Effector memory CD4-positive, alpha-beta T cell (primary cell): ENCODE data around the gene NDUFS8.

Source experiments
- DNase-seq, 3 donors: peaks; one replicate each; pipeline ENCODE4 v3.0.0-alpha.2; 2020
- H3K27ac ChIP-seq: 2 replicates; pipeline ENCODE4 v1.7.0; 2013; ENCODE audit warnings: mild to moderate bottlenecking, low read length, moderate library complexity; ENCODE audit not compliant: insufficient read depth, poor library complexity, severe bottlenecking
- H3K27me3 ChIP-seq: replicated peaks from 2 replicates; pipeline ENCODE4 v1.7.0; 2013; ENCODE audit warnings: mild to moderate bottlenecking, low read length; ENCODE audit not compliant: insufficient read depth, control insufficient read depth, poor library complexity, severe bottlenecking
- H3K36me3 ChIP-seq: 2 replicates; pipeline ENCODE4 v1.7.0; 2013; ENCODE audit warnings: mild to moderate bottlenecking, low read length, moderate library complexity; ENCODE audit not compliant: control insufficient read depth, insufficient read depth
- H3K4me1 ChIP-seq: 2 replicates; pipeline ENCODE4 v1.7.0; 2013; ENCODE audit warnings: low read length, mild to moderate bottlenecking; ENCODE audit not compliant: control insufficient read depth, insufficient read depth, poor library complexity, severe bottlenecking
- H3K4me3 ChIP-seq: 2 replicates; pipeline ENCODE4 v1.7.0; 2013; ENCODE audit warnings: low read length, low read depth, mild to moderate bottlenecking; ENCODE audit not compliant: insufficient read depth, poor library complexity, severe bottlenecking
- H3K9me3 ChIP-seq: 2 replicates; pipeline ENCODE4 v1.7.0; 2013; ENCODE audit warnings: mild to moderate bottlenecking, low read length, moderate library complexity; ENCODE audit not compliant: control insufficient read depth

NDUFS8 gene

DNA sequence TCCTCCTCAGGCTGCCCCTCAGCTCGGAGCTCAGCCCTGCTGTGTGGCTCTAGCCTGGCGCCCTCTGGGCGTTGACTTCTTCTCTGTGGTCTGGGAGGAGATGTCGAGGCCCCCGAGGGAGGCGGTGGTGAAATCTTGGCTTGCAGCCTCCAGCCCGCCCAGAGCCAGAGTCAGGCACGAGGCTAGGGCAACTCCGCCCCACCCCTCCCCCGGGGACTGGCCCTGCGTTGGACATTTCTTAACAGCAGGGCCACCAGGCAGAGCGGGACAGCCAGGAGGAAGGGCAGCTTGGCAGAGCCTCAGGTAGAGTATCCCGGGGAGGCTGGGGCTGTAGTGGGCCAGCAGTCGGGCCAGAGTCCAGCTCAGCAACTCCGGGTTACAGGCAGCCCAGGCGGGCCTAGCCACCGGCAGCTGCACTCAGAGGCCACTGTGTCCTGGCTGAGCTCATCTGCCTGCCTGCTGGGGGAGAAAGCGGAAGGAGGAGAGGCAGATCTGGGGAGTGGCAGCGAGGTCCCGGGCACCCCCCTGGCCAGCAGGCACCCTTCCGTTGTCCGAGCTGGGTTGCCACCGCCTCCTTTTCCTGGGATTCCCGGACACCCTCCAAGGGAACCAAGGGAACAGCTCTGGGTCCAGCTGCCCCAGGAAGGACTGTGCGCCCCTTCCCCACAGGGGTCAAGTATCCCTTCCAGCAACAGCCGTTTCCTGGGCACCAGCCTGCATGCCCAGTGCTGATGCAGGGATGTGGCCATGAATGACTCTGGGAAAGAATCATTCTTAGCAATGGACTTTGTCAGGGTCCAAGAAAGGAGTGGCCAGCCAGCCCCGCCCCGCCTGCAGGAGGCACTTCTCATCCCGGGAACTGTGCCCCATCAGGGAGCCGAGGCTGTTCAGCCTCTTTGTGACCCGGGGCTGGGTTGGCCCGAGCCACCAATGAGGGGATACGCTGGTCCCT lies 20.1 kb upstream of the NDUFS8 start, which contains the start of gene ALDH3B1:
Gene ALDH3B1 (plus strand): TSS at position 238 of the 952 bp plus-strand sequence. CDS start 4,971 bp downstream, outside the sequence.
- H3K27ac ChIP-seq = no peak within 1 kb of the TSS
- H3K4me1 ChIP-seq = no peaks in the 10 kb centered on the region
- H3K9me3 ChIP-seq = no peaks in the 10 kb centered on the region
- H3K27me3 ChIP-seq = no peaks in the 10 kb centered on the region
- no peak for DNase-seq
- no peak within 1 kb of the TSS for H3K4me3 ChIP-seq
- H3K36me3 ChIP-seq = no peaks in the 10 kb centered on the region

DNA sequence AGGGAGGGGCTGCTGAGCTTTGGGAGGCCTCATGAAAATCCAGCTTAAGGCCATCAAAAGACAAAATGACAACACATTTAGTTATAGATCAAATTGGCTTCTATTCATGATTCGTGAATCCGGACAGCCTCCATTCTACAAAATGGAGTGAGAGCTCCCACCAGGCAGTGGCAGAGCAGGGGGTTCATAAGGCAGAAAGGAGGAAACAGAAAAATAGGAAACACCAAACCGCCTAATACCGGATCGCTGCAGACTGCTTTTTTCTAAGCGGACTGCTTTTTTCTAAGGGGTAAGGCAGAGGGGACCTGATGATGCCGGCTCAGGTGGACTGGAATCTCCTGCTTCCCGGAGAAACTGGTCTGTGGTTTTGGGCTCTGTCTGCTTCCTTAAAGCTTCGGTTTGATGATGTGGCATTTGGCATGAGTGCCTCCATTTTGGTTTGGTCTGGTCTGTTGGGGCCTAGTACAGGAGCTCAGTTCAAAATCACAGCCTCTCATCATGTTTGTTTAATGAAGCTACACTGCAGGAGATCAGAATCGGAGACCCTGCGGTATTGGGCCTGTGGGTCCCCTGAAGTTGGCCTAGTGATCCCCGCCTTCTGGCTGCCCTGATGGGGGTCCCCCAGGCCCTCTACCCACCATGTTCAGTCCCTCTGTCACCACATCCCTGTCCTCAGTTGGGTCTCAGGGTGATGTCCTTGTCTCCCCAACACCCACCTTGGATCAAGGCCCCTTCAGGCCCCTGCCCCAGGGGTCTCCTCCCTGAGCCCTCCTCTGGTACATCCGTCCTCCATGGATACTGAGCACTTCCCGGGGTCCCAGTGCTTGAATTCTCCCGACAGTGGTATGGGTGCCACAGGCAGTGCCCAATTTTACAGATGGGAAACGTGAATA lies 19.2 kb upstream of the NDUFS8 start:
- DNase-seq = no peak
- Histone ChIP-seq H3K27me3 (no peaks in the 10 kb centered on the region), H3K9me3 (no peaks in the 10 kb centered on the region), H3K4me1 (no peaks in the 10 kb centered on the region), H3K27ac (no peak overlapping the region), H3K36me3 (no peaks in the 10 kb centered on the region), H3K4me3 (no peak overlapping the region)

DNA sequence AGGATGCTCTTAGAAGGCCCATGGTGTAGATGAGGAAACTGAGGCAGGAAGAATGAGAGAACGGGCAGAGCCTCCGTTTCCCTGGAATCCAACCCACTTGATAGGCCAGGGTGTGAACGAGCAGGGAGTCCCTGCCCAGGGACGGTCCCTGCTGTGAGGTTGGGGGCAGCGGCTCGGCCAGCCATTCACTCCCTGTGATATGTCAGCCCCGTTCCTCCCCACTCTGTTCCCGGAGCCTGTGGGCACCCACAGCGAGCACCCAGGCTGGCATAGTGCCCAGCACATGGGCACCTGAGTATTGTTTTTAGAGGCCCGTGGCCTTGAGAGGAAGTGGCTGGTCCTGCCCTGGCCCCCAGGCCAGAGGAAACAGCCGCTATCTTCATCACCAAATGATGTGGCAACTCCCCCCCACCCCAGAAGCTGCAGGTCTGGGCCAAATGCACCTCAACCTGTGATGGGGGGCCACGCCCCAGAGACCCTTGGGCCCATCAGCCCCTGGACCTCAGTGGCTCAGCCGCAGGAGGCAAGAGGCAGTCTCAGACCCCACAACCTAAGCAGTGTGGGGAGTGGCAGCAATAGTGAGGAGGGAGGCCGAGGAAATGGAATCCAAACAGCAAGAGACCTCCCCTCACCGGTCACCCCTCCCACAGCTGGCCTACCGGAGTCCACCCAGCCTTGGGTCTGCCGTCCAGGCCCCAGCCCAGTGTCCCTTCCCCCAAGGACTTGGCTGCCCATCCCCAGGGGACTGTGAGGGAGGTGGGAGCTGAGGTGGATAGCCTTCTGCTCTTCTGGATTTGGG lies 18.2 kb upstream of the NDUFS8 start:
- Histone ChIP-seq H3K27me3 (no peaks in the 10 kb centered on the region), H3K27ac (no peak overlapping the region), H3K9me3 (no peaks in the 10 kb centered on the region), H3K36me3 (no peaks in the 10 kb centered on the region), H3K4me1 (no peaks in the 10 kb centered on the region), H3K4me3 (no peak overlapping the region)
- no peak for DNase-seq

DNA sequence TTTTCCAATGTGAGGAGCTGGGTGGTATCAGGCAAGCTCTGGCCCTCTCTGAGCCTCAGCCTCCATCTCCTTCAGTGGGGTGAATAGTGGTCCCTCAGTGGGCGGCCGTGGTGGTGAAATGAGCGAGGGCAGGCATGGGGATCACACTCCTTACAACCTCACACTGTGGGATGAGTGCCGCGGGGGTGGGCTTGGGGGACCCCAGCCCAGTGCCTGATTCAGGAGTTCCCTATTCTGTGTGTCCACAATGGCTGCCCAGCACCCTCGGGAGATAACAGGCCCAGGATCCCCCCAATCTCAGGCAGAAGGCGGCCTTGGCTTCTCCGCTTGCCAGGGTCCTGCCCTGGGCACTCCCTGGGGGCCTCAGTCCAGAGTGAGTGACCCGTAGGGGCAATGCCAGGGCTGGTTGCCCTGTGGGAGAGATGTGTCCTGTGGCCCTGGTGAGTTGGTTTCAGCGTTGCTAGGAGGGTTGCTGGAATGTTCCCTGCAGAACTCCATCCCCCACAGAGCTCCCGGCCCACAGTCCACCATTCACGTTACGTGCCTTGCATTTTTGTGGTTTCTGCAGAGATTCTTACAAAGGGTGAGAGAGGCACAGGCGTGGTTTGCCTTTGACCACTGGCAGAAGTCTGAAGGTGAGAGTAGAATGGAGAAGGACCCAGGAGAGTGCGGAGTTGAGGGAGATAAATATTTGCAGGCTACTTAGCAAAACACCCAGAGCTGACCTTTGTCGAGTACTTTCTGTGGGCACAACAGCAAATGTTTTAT lies 17.5 kb upstream of the NDUFS8 start:
- H3K27me3 ChIP-seq = no peaks in the 10 kb centered on the region
- H3K4me1 ChIP-seq = no peaks in the 10 kb centered on the region
- H3K4me3 ChIP-seq = no peak overlapping the region
- H3K27ac ChIP-seq = no peak overlapping the region
- H3K9me3 ChIP-seq = no peaks in the 10 kb centered on the region
- no peaks in the 10 kb centered on the region for H3K36me3 ChIP-seq
- DNase-seq = no peak

DNA sequence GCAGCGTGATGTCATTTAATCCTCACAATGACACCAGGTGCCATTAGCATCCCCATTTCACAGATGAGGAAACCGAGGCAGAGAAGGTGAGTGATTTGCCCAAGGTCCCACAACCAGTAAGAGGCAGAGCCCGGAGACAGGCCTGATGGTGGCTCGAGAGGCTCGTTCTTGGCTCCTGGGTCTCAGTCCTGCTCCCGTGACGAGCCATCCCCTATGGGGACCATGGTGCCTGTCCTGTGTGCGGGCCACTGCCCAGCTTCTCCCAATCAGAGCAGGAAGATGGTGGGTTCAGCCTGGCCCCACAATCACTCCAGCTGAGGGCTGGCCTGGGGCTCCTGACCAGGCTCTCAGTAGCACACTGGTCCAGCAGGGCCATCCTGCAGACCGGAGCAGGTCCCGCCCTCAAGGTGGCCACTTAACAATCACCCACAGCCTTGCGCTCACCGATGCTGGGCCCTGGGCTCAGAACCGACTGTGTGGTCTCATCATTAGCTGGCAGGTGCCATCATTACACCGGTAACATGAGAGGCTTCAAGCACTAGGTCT lies 16.8 kb upstream of the NDUFS8 start:
- H3K4me3 ChIP-seq = no peak overlapping the region
- H3K27me3 ChIP-seq = no peaks in the 10 kb centered on the region
- H3K9me3 ChIP-seq = no peaks in the 10 kb centered on the region
- no peaks in the 10 kb centered on the region for H3K4me1 ChIP-seq
- no peak for DNase-seq
- H3K27ac ChIP-seq = no peak overlapping the region
- no peaks in the 10 kb centered on the region for H3K36me3 ChIP-seq

DNA sequence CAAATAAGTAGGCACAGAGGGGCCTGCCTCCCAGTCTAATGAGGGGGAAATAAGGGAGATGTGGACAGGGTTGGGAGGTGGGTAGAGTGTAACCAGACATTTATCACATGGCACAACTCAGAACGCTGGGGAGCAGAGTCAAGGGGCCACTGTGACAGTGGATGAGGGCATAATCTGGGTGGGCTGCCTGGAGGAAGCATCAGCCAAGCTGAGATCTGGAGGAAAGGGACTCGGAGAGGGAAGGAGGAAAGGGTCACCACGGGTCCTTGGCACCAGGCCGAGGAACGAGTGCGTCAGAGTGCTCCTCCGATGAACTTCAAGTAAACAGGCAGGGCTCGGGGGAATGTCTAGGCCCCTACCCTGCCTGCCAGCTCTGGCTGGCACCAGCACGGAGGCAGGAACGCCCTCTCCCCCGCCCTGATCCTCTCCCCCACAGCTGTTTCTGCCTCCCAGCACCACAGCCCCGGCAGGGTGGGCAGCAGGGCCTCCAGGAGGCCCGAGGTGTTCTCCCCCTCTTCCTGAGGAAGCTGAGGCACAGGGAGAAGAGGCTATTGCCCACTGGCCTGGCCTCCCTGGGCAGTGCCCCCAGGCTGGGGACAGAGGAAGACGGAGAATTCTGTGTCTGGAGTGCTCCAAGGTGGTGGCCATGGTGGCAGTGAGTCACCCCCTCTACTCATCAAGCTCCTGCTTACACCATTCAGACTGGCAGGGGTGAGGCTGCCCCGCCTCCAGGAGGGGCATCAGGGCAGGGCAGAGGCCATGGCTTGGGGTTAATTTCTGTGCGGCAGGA lies 16.1 kb upstream of the NDUFS8 start:
- H3K27ac ChIP-seq = no peak overlapping the region

DNA sequence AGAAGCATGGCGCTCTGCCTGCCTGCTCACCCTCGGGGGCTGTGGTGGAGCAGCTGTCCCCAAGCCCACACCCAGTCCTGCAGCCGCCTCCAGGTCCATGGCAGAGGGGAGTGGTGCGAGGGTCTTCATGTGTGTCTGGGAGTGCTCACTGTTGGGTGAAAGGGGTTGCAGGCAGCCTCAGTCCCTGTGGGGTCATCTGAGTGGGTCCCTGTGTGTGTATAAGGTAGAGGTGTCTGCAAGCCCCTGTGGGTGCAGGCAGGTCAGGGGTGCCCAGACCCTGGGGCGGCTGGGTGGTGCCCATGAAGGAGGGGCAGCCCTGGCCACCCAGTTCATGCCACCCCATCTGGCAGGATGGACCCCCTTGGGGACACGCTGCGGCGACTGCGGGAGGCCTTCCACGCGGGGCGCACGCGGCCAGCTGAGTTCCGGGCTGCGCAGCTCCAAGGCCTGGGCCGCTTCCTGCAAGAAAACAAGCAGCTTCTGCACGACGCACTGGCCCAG lies 15.5 kb upstream of the NDUFS8 start:
- DNase-seq = no peak
- Histone ChIP-seq H3K27me3 (no peaks in the 10 kb centered on the region), H3K27ac (no peak overlapping the region), H3K9me3 (no peaks in the 10 kb centered on the region), H3K4me3 (no peak overlapping the region), H3K36me3 (no peaks in the 10 kb centered on the region), H3K4me1 (no peaks in the 10 kb centered on the region)

More for the DNA sequence above, 16.1 kb upstream of the NDUFS8 start:
- no peak for DNase-seq
- Histone ChIP-seq H3K27me3 (no peaks in the 10 kb centered on the region), H3K36me3 (no peaks in the 10 kb centered on the region), H3K4me3 (no peak overlapping the region), H3K4me1 (no peaks in the 10 kb centered on the region), H3K9me3 (no peaks in the 10 kb centered on the region)

DNA sequence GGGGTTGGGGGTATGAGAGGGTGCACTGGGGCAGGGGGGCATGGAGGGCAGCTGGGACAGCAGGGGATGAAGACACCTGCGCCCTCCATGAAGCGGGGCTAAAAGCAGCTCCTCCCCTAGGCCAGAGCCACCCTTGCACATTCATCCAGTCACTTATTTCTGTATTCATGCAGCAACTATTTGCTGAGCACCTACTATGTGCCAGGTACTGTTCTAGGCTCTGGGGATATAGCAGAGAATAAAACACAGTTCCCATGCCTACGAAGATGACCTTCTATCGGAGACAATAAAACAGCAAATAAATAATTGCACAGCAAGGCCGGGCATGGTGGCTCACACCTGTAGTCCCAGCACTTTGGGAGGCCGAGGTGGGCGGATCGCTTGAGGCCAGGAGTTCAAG lies 15.0 kb upstream of the NDUFS8 start:
- Histone ChIP-seq H3K27ac (no peak overlapping the region), H3K27me3 (no peaks in the 10 kb centered on the region), H3K4me1 (no peaks in the 10 kb centered on the region), H3K36me3 (no peaks in the 10 kb centered on the region), H3K9me3 (no peaks in the 10 kb centered on the region), H3K4me3 (no peak overlapping the region)
- no peak for DNase-seq
